ENCODE measurements around the gene TXNDC9.

- TF ChIP-seq POLR2AphosphoS5 (IDR thresholded peaks at IDR 0.05; ENCODE audit: low read depth, low read length) = no peak
- TF ChIP-seq POLR2A (IDR thresholded peaks at IDR 0.05; ENCODE audit: low read depth, low read length) = no peak
Measured at GRCh38 chr2:99278793-99279291, 57.3 kb downstream of the TXNDC9 start.

Measured in GM12891 (cell line).